ENCODE data around the gene ADIG. TPM values are rescaled to one million over a fixed set of nuclear protein-coding genes. Genes with fewer than 3 reads are reported as not detected.

ADIG gene
- total and polyA plus RNA-seq, 4 donors, result not detected

- H3K4me3 ChIP-seq (ENCODE audit: low read length in 2 of 2), result no peak overlapping the region
- no peak overlapping the region for H3K27ac ChIP-seq (ENCODE audit: low read depth in 1 of 2, low read length in 2 of 2)
- no peaks in the 10 kb centered on the region for H3K27me3 ChIP-seq (ENCODE audit: control insufficient read depth in 1 of 2, insufficient read depth in 2 of 2, low read length in 1 of 2)
- no peaks in the 10 kb centered on the region for H3K4me1 ChIP-seq (ENCODE audit: control insufficient read depth in 1 of 2, insufficient read depth in 2 of 2, low read length in 2 of 2)
- DNase-seq, result no peak
- H3K36me3 ChIP-seq (ENCODE audit: control insufficient read depth in 1 of 2, insufficient read depth in 2 of 2, low read length in 1 of 2), result peaks cover 7 to 10% of the 10 kb centered on the region in 2 donors
- no peaks in the 10 kb centered on the region for H3K9me3 ChIP-seq (ENCODE audit: control insufficient read depth, low read length)
- WGBS, 2 donors, result 94% methylated on average over 6 of the region's 6 CpGs
- no peak for ATAC-seq (ENCODE audit: low FRiP score)
- intact Hi-C loops (cut with DNase I), result no loop called here
Observed at GRCh38 chr20:38563802-38564431, 17.1 kb upstream of the ADIG start.

- ATAC-seq (ENCODE audit: low FRiP score), result no peak
- H3K4me1 ChIP-seq (ENCODE audit: control insufficient read depth in 1 of 2, insufficient read depth in 2 of 2, low read length in 2 of 2), result no peaks in the 10 kb centered on the region
- H3K27ac ChIP-seq (ENCODE audit: low read depth in 1 of 2, low read length in 2 of 2), result no peak overlapping the region
- H3K4me3 ChIP-seq (ENCODE audit: low read length in 2 of 2), result no peak overlapping the region
- intact Hi-C loops (cut with DNase I), result no loop called here
- 98 to 100% methylated on average over 1 of the region's 1 CpG for WGBS, 2 donors
- H3K27me3 ChIP-seq (ENCODE audit: control insufficient read depth in 1 of 2, insufficient read depth in 2 of 2, low read length in 1 of 2), result no peaks in the 10 kb centered on the region
- no peaks in the 10 kb centered on the region for H3K9me3 ChIP-seq (ENCODE audit: control insufficient read depth, low read length)
- DNase-seq, result no peak
- H3K36me3 ChIP-seq (ENCODE audit: control insufficient read depth in 1 of 2, insufficient read depth in 2 of 2, low read length in 1 of 2), result peaks cover 4 to 12% of the 10 kb centered on the region in 2 donors
Observed at GRCh38 chr20:38564680-38565079, 16.3 kb upstream of the ADIG start.

- intact Hi-C loops (cut with DNase I), result no loop called here
- no peak for ATAC-seq (ENCODE audit: low FRiP score)
- peaks cover 7 to 13% of the 10 kb centered on the region in 2 donors for H3K36me3 ChIP-seq (ENCODE audit: control insufficient read depth in 1 of 2, insufficient read depth in 2 of 2, low read length in 1 of 2)
Observed at GRCh38 chr20:38566036-38566598, 14.9 kb upstream of the ADIG start.

GRCh38 chr20:38569747-38570525, 11.1 kb upstream of the ADIG start:
- no peak overlapping the region for H3K27ac ChIP-seq (ENCODE audit: low read depth in 1 of 2, low read length in 2 of 2)
- H3K27me3 ChIP-seq (ENCODE audit: control insufficient read depth in 1 of 2, insufficient read depth in 2 of 2, low read length in 1 of 2), result no peaks in the 10 kb centered on the region
- peaks cover 10 to 12% of the 10 kb centered on the region in 2 donors for H3K36me3 ChIP-seq (ENCODE audit: control insufficient read depth in 1 of 2, insufficient read depth in 2 of 2, low read length in 1 of 2)
- intact Hi-C loops (cut with DNase I), result no loop called here
- no peak for DNase-seq
- H3K4me3 ChIP-seq (ENCODE audit: low read length in 2 of 2), result no peak overlapping the region
- no peak for ATAC-seq (ENCODE audit: low FRiP score)
- no peaks in the 10 kb centered on the region for H3K9me3 ChIP-seq (ENCODE audit: control insufficient read depth, low read length)
- WGBS, 2 donors, result 80 to 85% methylated on average over 5 of the region's 5 CpGs
- H3K4me1 ChIP-seq (ENCODE audit: control insufficient read depth in 1 of 2, insufficient read depth in 2 of 2, low read length in 2 of 2), result no peaks in the 10 kb centered on the region

More at GRCh38 chr20:38566036-38566598, 14.9 kb upstream of the ADIG start:
- no peak for DNase-seq
- Histone ChIP-seq H3K9me3 (ENCODE audit: control insufficient read depth, low read length) (no peaks in the 10 kb centered on the region), H3K4me3 (ENCODE audit: low read length in 2 of 2) (no peak overlapping the region), H3K4me1 (ENCODE audit: control insufficient read depth in 1 of 2, insufficient read depth in 2 of 2, low read length in 2 of 2) (no peaks in the 10 kb centered on the region), H3K27me3 (ENCODE audit: control insufficient read depth in 1 of 2, insufficient read depth in 2 of 2, low read length in 1 of 2) (no peaks in the 10 kb centered on the region), H3K27ac (ENCODE audit: low read depth in 1 of 2, low read length in 2 of 2) (no peak overlapping the region)
- WGBS, 2 donors, result 91 to 92% methylated on average over 6 of the region's 6 CpGs

- no peaks in the 10 kb centered on the region for H3K27me3 ChIP-seq (ENCODE audit: control insufficient read depth in 1 of 2, insufficient read depth in 2 of 2, low read length in 1 of 2)
- DNase-seq (no peak), ATAC-seq (ENCODE audit: low FRiP score) (no peak)
- H3K36me3 ChIP-seq (ENCODE audit: control insufficient read depth in 1 of 2, insufficient read depth in 2 of 2, low read length in 1 of 2), result peaks cover 11 to 12% of the 10 kb centered on the region in 2 donors
- intact Hi-C loops (cut with DNase I), result no loop called here
- 59 to 67% methylated on average over 7 of the region's 7 CpGs for WGBS, 2 donors
- H3K4me1 ChIP-seq (ENCODE audit: control insufficient read depth in 1 of 2, insufficient read depth in 2 of 2, low read length in 2 of 2), result no peaks in the 10 kb centered on the region
- H3K9me3 ChIP-seq (ENCODE audit: control insufficient read depth, low read length), result no peaks in the 10 kb centered on the region
- no peak overlapping the region for H3K4me3 ChIP-seq (ENCODE audit: low read length in 2 of 2)
- H3K27ac ChIP-seq (ENCODE audit: low read depth in 1 of 2, low read length in 2 of 2), result no peak overlapping the region
Observed at GRCh38 chr20:38573413-38573812, 7.6 kb upstream of the ADIG start.

DNA sequence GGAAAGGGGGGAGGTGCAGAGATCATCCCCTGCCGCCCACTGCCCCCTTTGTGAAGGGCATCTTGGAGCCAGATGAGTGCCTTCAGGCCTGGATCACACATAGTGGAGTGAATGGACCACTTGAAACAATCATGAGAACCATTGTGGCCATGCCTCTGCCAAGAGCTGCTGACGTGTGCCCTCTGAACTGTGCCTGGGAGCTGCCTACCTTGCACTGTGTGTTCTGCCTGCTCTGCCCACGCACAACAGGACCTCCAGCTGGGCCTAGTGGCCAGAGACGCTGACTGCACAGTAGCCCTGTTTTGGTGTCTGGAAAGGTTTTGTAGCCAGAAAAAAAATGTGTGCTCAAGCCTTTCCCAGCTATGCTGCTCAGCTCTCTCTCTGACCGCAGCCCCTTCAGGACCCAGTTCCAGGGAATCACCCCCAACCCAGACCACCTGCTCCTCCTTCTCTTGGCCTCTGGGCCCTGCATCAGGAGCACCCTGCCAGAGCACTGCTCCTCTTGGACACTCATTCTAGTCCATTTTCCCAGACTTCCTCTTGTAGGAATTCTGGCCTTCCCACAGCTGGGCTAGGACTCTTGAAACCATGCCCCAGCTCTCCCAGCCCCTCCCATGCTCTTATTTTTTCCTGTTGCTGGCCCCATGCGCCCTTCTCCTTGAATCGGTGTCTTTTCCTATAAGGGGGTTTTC, 1.6 kb upstream of the ADIG start:
- ATAC-seq (ENCODE audit: low FRiP score), result no peak
- 47 to 50% methylated on average over 7 of the region's 7 CpGs for WGBS, 2 donors
- H3K27ac ChIP-seq (ENCODE audit: low read depth in 1 of 2, low read length in 2 of 2), result no peak overlapping the region

GRCh38 chr20:38579921-38580320, 1.1 kb upstream of the ADIG start:
- no peaks in the 10 kb centered on the region for H3K9me3 ChIP-seq (ENCODE audit: control insufficient read depth, low read length)
- no peaks in the 10 kb centered on the region for H3K4me1 ChIP-seq (ENCODE audit: control insufficient read depth in 1 of 2, insufficient read depth in 2 of 2, low read length in 2 of 2)
- no peaks in the 10 kb centered on the region for H3K27me3 ChIP-seq (ENCODE audit: control insufficient read depth in 1 of 2, insufficient read depth in 2 of 2, low read length in 1 of 2)
- DNase-seq, result no peak
- ATAC-seq (ENCODE audit: low FRiP score), result no peak
- peaks cover 0 to 6% of the 10 kb centered on the region in 2 donors for H3K36me3 ChIP-seq (ENCODE audit: control insufficient read depth in 1 of 2, insufficient read depth in 2 of 2, low read length in 1 of 2)
- H3K27ac ChIP-seq (ENCODE audit: low read depth in 1 of 2, low read length in 2 of 2), result no peak overlapping the region
- 73 to 76% methylated on average over 4 of the region's 4 CpGs for WGBS, 2 donors
- H3K4me3 ChIP-seq (ENCODE audit: low read length in 2 of 2), result no peak overlapping the region
- intact Hi-C loops (cut with DNase I), result no loop called here

More for the DNA sequence above, 1.6 kb upstream of the ADIG start:
- peaks cover 0 to 6% of the 10 kb centered on the region in 2 donors for H3K36me3 ChIP-seq (ENCODE audit: control insufficient read depth in 1 of 2, insufficient read depth in 2 of 2, low read length in 1 of 2)
- H3K9me3 ChIP-seq (ENCODE audit: control insufficient read depth, low read length), result no peaks in the 10 kb centered on the region
- H3K4me1 ChIP-seq (ENCODE audit: control insufficient read depth in 1 of 2, insufficient read depth in 2 of 2, low read length in 2 of 2), result no peaks in the 10 kb centered on the region
- no peak overlapping the region for H3K4me3 ChIP-seq (ENCODE audit: low read length in 2 of 2)
- intact Hi-C loops (cut with DNase I), result no loop called here
- no peaks in the 10 kb centered on the region for H3K27me3 ChIP-seq (ENCODE audit: control insufficient read depth in 1 of 2, insufficient read depth in 2 of 2, low read length in 1 of 2)
- no peak for DNase-seq

DNA sequence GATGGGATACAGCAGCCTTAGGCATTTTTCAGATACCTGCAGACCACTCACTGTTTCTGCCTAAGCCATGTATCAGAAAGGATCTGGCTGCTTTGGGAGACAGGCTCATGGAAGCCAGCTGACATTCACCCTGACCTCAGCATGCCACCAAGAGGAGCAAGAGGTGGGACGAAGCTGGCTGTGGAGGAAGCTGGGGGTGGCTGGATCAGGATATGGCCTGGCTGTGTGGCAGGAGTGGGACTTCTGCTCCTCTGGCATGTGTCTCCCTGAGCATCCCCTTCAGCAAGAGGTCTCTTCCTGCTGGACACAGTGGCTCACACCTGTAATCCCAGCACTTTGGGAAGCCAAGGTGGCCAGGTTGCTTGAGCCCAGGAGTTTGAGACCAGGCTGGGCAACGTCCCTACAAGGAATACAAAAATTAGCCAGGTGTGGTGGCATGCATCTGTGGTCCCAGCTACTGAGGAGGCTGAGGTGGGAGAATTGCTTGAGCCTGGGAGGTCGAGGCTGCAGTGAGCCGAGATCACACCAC, 897 bp downstream of the ADIG start:
- Histone ChIP-seq H3K27me3 (ENCODE audit: control insufficient read depth in 1 of 2, insufficient read depth in 2 of 2, low read length in 1 of 2) (no peaks in the 10 kb centered on the region), H3K4me3 (ENCODE audit: low read length in 2 of 2) (no peak overlapping the region), H3K9me3 (ENCODE audit: control insufficient read depth, low read length) (no peaks in the 10 kb centered on the region), H3K4me1 (ENCODE audit: control insufficient read depth in 1 of 2, insufficient read depth in 2 of 2, low read length in 2 of 2) (no peaks in the 10 kb centered on the region), H3K36me3 (ENCODE audit: control insufficient read depth in 1 of 2, insufficient read depth in 2 of 2, low read length in 1 of 2) (peaks cover 0 to 3% of the 10 kb centered on the region in 2 donors), H3K27ac (ENCODE audit: low read depth in 1 of 2, low read length in 2 of 2) (no peak overlapping the region)
- 77 to 80% methylated on average over 4 of the region's 4 CpGs for WGBS, 2 donors
- DNase-seq (no peak), ATAC-seq (ENCODE audit: low FRiP score) (no peak)
- intact Hi-C loops (cut with DNase I), result no loop called here

All from aorta (tissue), 5 donors.